ENCODE data around the gene TEX10.

Gene TEX10

GRCh38 chr9:100268271-100268670 is 84.5 kb downstream of the TEX10 start:
- Histone ChIP-seq H3K36me3 (ENCODE audit: control insufficient read depth in 2 of 2, insufficient read depth in 1 of 2, low read length in 2 of 2) (peaks cover 4 to 36% of the 10 kb centered on the region in 2 experiments), H3K27ac (ENCODE audit: extremely low read depth, low read depth, low read length) (no peak overlapping the region), H3K4me1 (ENCODE audit: control insufficient read depth, insufficient read depth, low read length) (no peaks in the 10 kb centered on the region), H3K9me3 (ENCODE audit: control insufficient read depth, insufficient read depth, low read depth, low read length) (no peaks in the 10 kb centered on the region), H3K4me3 (ENCODE audit: low read depth, low read length) (no peak overlapping the region)
- ChIA-PET POLR2A (no interaction called here), CTCF (no interaction called here)
- no peak for TF ChIP-seq ATF2 (tag by site-specific recombination; IDR thresholded peaks at IDR 0.05; ENCODE audit: low read depth)
- no peak for TF ChIP-seq ZNF146 (tag by site-specific recombination; IDR thresholded peaks at IDR 0.05)
- no peak for TF ChIP-seq ZNF311 (tag by site-specific recombination; IDR thresholded peaks at IDR 0.05; ENCODE audit: borderline replicate concordance)
- no peak for TF ChIP-seq SP7 (tag by site-specific recombination; IDR thresholded peaks at IDR 0.05)
- no peak for TF ChIP-seq ZNF394 (tag by site-specific recombination; IDR thresholded peaks at IDR 0.05; ENCODE audit: borderline replicate concordance)
- no peak for TF ChIP-seq ZNF239 (tag by site-specific recombination; IDR thresholded peaks at IDR 0.05)

GRCh38 chr9:100267211-100267610 is 85.5 kb downstream of the TEX10 start:
- H3K9me3 ChIP-seq (ENCODE audit: control insufficient read depth, insufficient read depth, low read depth, low read length) = no peaks in the 10 kb centered on the region
- H3K4me3 ChIP-seq (ENCODE audit: low read depth, low read length) = no peak overlapping the region
- H3K4me1 ChIP-seq (ENCODE audit: control insufficient read depth, insufficient read depth, low read length) = no peaks in the 10 kb centered on the region
- ChIA-PET CTCF (no interaction called here), POLR2A (no interaction called here)
- peaks cover 4 to 27% of the 10 kb centered on the region in 2 experiments for H3K36me3 ChIP-seq (ENCODE audit: control insufficient read depth in 2 of 2, insufficient read depth in 1 of 2, low read length in 2 of 2)
- no peak overlapping the region for H3K27ac ChIP-seq (ENCODE audit: extremely low read depth, low read depth, low read length)
- TF ChIP-seq SETDB1 (IDR thresholded peaks at IDR 0.05; ENCODE audit: insufficient read length, low read length) (no peak), ZNF510 (tag by site-specific recombination; IDR thresholded peaks at IDR 0.05; ENCODE audit: insufficient replicate concordance) (no peak), ZNF658 (tag by site-specific recombination; IDR thresholded peaks at IDR 0.05) (no peak), ZSCAN18 (tag by site-specific recombination; IDR thresholded peaks at IDR 0.05) (no peak), KLF7 (tag by site-specific recombination; IDR thresholded peaks at IDR 0.05; ENCODE audit: borderline replicate concordance) (no peak), ZNF76 (tag by site-specific recombination; IDR thresholded peaks at IDR 0.05; ENCODE audit: borderline replicate concordance, low read depth) (no peak), ZNF214 (tag by site-specific recombination; IDR thresholded peaks at IDR 0.05; ENCODE audit: borderline replicate concordance) (no peak), GFI1B (tag by site-specific recombination; IDR thresholded peaks at IDR 0.05) (no peak), ZNF324 (tag by site-specific recombination; IDR thresholded peaks at IDR 0.05) (no peak), ZNF394 (tag by site-specific recombination; IDR thresholded peaks at IDR 0.05; ENCODE audit: borderline replicate concordance) (no peak), ZBTB49 (tag by site-specific recombination; IDR thresholded peaks at IDR 0.05; ENCODE audit: low read depth) (no peak), MEIS1 (CRISPR knock-in tag; IDR thresholded peaks at IDR 0.05; ENCODE audit: borderline replicate concordance) (no peak), ZNF2 (tag by site-specific recombination; IDR thresholded peaks at IDR 0.05) (no peak), SP7 (tag by site-specific recombination; IDR thresholded peaks at IDR 0.05) (no peak), ZFP3 (tag by site-specific recombination; IDR thresholded peaks at IDR 0.05; ENCODE audit: low read depth) (no peak), TRIM28 (IDR thresholded peaks at IDR 0.05; ENCODE audit: borderline replicate concordance, low read length) (no peak)
- TF ChIP-seq, protein P1, sequence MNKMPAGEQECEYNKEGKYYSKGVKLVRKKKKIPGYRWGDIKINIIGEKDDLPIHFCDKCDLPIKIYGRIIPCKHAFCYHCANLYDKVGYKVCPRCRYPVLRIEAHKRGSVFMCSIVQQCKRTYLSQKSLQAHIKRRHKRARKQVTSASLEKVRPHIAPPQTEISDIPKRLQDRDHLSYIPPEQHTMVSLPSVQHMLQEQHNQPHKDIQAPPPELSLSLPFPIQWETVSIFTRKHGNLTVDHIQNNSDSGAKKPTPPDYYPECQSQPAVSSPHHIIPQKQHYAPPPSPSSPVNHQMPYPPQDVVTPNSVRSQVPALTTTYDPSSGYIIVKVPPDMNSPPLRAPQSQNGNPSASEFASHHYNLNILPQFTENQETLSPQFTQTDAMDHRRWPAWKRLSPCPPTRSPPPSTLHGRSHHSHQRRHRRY (tag by site-specific recombination; IDR thresholded peaks at IDR 0.05) = no peak
